GM13977 (cell line): ENCODE measurements around the gene TPM3.

Source experiments
- DNase-seq: peaks from one replicate; pipeline ENCODE4 v3.0.0; 2012; ENCODE audit warnings: low spot score
- CTCF ChIP-seq: IDR thresholded peaks from 2 replicates; pipeline ENCODE4 v1.5.1; 2012; ENCODE audit warnings: mild to moderate bottlenecking, control low read depth; ENCODE audit not compliant: insufficient read depth; ENCODE audit errors: extremely low read depth, missing control alignments
- in situ Hi-C: fragments of 300-500 bp; cut with MboI; formaldehyde crosslinking; loops from one replicate; pipeline ENCODE4 v1.12.0; 2022; ENCODE audit warnings: low sequenced_read_pairs, low pct_unique_long_range_greater_than_20kb, mixed read lengths, inconsistent platforms; ENCODE audit not compliant: unreplicated experiment

TPM3 gene

GRCh38 chr1:154220071-154220969 is 28.4 kb upstream of the TPM3 start, which contains the start of gene UBAP2L:
Gene UBAP2L (plus strand): TSS chr1:154220955. CDS start chr1:154225124, 4,169 bp downstream.
- no peak for TF ChIP-seq CTCF
- in situ Hi-C loops, result no loop called here
- DNase-seq, result peak; percentile 95

- in situ Hi-C loops, result no loop called here
- no peak for TF ChIP-seq CTCF
- no peak for DNase-seq
Observed at GRCh38 chr1:154219541-154219940, 27.6 kb upstream of the TPM3 start.

GRCh38 chr1:154218545-154218944 is 26.6 kb upstream of the TPM3 start:
- no peak for DNase-seq
- in situ Hi-C loops, result no loop called here
- TF ChIP-seq CTCF, result no peak

- in situ Hi-C loops, result no loop called here
- TF ChIP-seq CTCF, result no peak
- no peak for DNase-seq
Observed at GRCh38 chr1:154213274-154213673, 21.4 kb upstream of the TPM3 start.

GRCh38 chr1:154212083-154212482 is 20.2 kb upstream of the TPM3 start:
- no peak for TF ChIP-seq CTCF
- in situ Hi-C loops, result no loop called here
- no peak for DNase-seq

- in situ Hi-C loops, result no loop called here
- DNase-seq, result no peak
- no peak for TF ChIP-seq CTCF
Observed at GRCh38 chr1:154208677-154209388, 16.9 kb upstream of the TPM3 start.
